B cell (primary cell): ENCODE results near the gene STXBP5L. TPM values are rescaled to one million over a fixed set of nuclear protein-coding genes. Genes with fewer than 3 reads are reported as not detected.

ENCODE experiments used
- ATAC-seq: fragments of 200-7000 bp; cut with Tn5 transposase; one replicate; pipeline ENCODE4 v1.10.0; 2021; ENCODE audit warnings: low read depth, mild to moderate bottlenecking, moderate number of reproducible peaks, moderate library complexity
- CTCF ChIA-PET: fragments of 350-600 bp; sonication (Branson Sonifier 250); formaldehyde crosslinking; loops from one replicate; lab custom pipeline; 2021; ENCODE audit warnings: antibody characterized with exemption, inconsistent platforms; lab: Charles Lee
- POLR2A ChIA-PET: fragments of 350-600 bp; sonication (Branson Sonifier 250); formaldehyde crosslinking; loops from one replicate; lab custom pipeline; 2021; ENCODE audit warnings: antibody characterized with exemption; lab: Charles Lee
- DNase-seq: peaks from one replicate; pipeline ENCODE4 v3.0.0; 2013
- H2AFZ ChIP-seq: 2 replicates; pipeline ENCODE4 v1.6.1; 2012; ENCODE audit warnings: mild to moderate bottlenecking, low read depth, low read length; ENCODE audit not compliant: insufficient read depth, poor library complexity, severe bottlenecking
- H3K27ac ChIP-seq, 2 donors: 1 replicate in 1 of 2; 2 replicates in 1 of 2; pipeline ENCODE4 v1.5.1; 2012 to 2013; ENCODE audit warnings: low read length in 2 of 2, mild to moderate bottlenecking in 2 of 2, moderate library complexity in 1 of 2
- H3K27me3 ChIP-seq, 4 experiments: fragments of 200-600 bp in 1 of 4; sonication (generic) in 1 of 4; replicated peaks in 1 of 4; 1 replicate in 2 of 4; 2 replicates in 2 of 4; pipeline versions ENCODE4 v1.6.1 to v1.7.0; 2013 to 2016; ENCODE audit warnings: low read length in 3 of 4, mild to moderate bottlenecking in 2 of 4, mixed read lengths in 1 of 4, moderate library complexity in 1 of 4; ENCODE audit not compliant: insufficient read depth in 4 of 4, control insufficient read depth in 3 of 4; ENCODE audit errors: control extremely low read depth in 1 of 4
- H3K36me3 ChIP-seq, 2 experiments: replicated peaks in 1 of 2; 1 replicate in 1 of 2; 2 replicates in 1 of 2; pipeline versions ENCODE4 v1.6.1 to v1.7.1; 2013; ENCODE audit warnings: low read length in 1 of 2; ENCODE audit not compliant: insufficient read depth in 2 of 2, control insufficient read depth in 1 of 2; ENCODE audit errors: control extremely low read depth in 1 of 2, extremely low read depth in 1 of 2
- H3K4me1 ChIP-seq, 2 donors: fragments of 200-600 bp in 1 of 2; sonication (generic) in 1 of 2; 1 replicate in 1 of 2; 2 replicates in 1 of 2; pipeline versions ENCODE4 v1.5.1 to v1.6.1; 2013 to 2017; ENCODE audit warnings: low read length in 2 of 2; ENCODE audit not compliant: control insufficient read depth in 2 of 2, insufficient read depth in 2 of 2
- H3K4me2 ChIP-seq: replicated peaks from 2 replicates; pipeline ENCODE3; 2012; ENCODE audit warnings: mild to moderate bottlenecking, low read depth, low read length; ENCODE audit not compliant: poor library complexity, severe bottlenecking
- H3K4me3 ChIP-seq, 5 experiments: fragments of 200-600 bp in 1 of 5; sonication (generic) in 1 of 5; 1 replicate in 3 of 5; 2 replicates in 2 of 5; pipeline versions ENCODE4 v1.5.1 to v1.7.0; 2011 to 2016; ENCODE audit warnings: low read length in 4 of 5, mild to moderate bottlenecking in 4 of 5, low read depth in 2 of 5, control low read depth in 1 of 5, moderate library complexity in 1 of 5; ENCODE audit not compliant: insufficient read depth in 1 of 5; ENCODE audit errors: control extremely low read depth in 1 of 5, extremely low read depth in 1 of 5
- H3K79me2 ChIP-seq: fragments of 200-600 bp; sonication (generic); one replicate; pipeline ENCODE4 v1.6.0; 2016; ENCODE audit warnings: low read length; ENCODE audit not compliant: control insufficient read depth, insufficient read depth
- H3K9ac ChIP-seq: fragments of 200-600 bp; sonication (generic); 2 replicates; pipeline ENCODE4 v1.6.1; 2017; ENCODE audit warnings: mild to moderate bottlenecking, low read length, moderate library complexity
- H3K9me3 ChIP-seq, 3 donors: one replicate each; pipeline versions ENCODE4 v1.6.1 to v1.7.1; 2013; ENCODE audit warnings: low read length in 2 of 3; ENCODE audit not compliant: control insufficient read depth in 2 of 3, insufficient read depth in 1 of 3; ENCODE audit errors: control extremely low read depth in 1 of 3
- H4K20me1 ChIP-seq: 2 replicates; pipeline ENCODE4 v1.6.0; 2012; ENCODE audit warnings: mild to moderate bottlenecking, low read length; ENCODE audit not compliant: insufficient read depth, control insufficient read depth, poor library complexity, severe bottlenecking
- H3K27ac Mint-ChIP-seq: one replicate; pipeline ENCODE4 v1.8.0; 2021; ENCODE audit warnings: mixed read lengths
- H3K27me3 Mint-ChIP-seq: one replicate; pipeline ENCODE4 v1.8.0; 2021; ENCODE audit warnings: mixed read lengths
- H3K4me1 Mint-ChIP-seq: one replicate; pipeline ENCODE4 v1.8.0; 2021; ENCODE audit warnings: mixed read lengths
- H3K4me3 Mint-ChIP-seq: one replicate; pipeline ENCODE4 v1.8.0; 2021; ENCODE audit warnings: mixed read lengths
- H3K9me3 Mint-ChIP-seq: one replicate; pipeline ENCODE4 v1.8.0; 2022; ENCODE audit warnings: mixed read lengths; ENCODE audit not compliant: insufficient read depth
- CTCF ChIP-seq: fragments of 200-600 bp; IDR thresholded peaks from one replicate; pipeline ENCODE4 v1.8.0; 2022; ENCODE audit warnings: antibody characterized with exemption, mild to moderate bottlenecking
- EZH2 ChIP-seq: IDR thresholded peaks from 2 replicates; pipeline ENCODE4 v1.6.1; 2012; ENCODE audit warnings: borderline replicate concordance, low read depth, mild to moderate bottlenecking, moderate library complexity, low read length; ENCODE audit not compliant: insufficient read depth, poor library complexity, severe bottlenecking
- WGBS: methylation state at CpG from one replicate; pipeline ENCODE4 v1.1.5; 2013; ENCODE audit warnings: missing lambda C conversion rate; ENCODE audit not compliant: insufficient coverage; 5-methylcytosine and 5-hydroxymethylcytosine counted together
- intact Hi-C: fragments of 100-400 bp; cut with micrococcal nuclease; formaldehyde crosslinking; loops from one replicate; pipeline ENCODE4 v1.10.0; 2022
- polyA plus RNA-seq: library from polyadenylated mRNA; depleted of rRNA; stranded (reverse); fragments of >200 nt; gene quantifications from 2 replicates; pipeline ENCODE4 v1.2.3, GENCODE V29; 2012
- small RNA-seq: library from RNA; depleted of rRNA; stranded (forward); fragments of <200 nt; gene quantifications from one replicate; pipeline ENCODE3, GENCODE V24; 2012; ENCODE audit warnings: low replicate concordance, low read depth; ENCODE audit not compliant: insufficient read length
- total RNA-seq, 2 donors: library from RNA; stranded (reverse); fragments of 120-200 nt in 1 of 2; gene quantifications; 1 replicate in 1 of 2; 2 replicates in 1 of 2; pipeline versions ENCODE4 v1.2.3 to v1.2.4, GENCODE V29; 2013 to 2022

The STXBP5L gene
- total and polyA plus RNA-seq, 2 donors (not counting 1 experiment from before 2014, with no cell fraction given) = not detected

GRCh38 chr3:121467085-121467484 lies 559.1 kb downstream of the STXBP5L start:
- H3K4me2 ChIP-seq = no peak overlapping the region
- Mint-ChIP-seq H3K4me3 (no peak overlapping the region), H3K4me1 (no peaks in the 10 kb centered on the region), H3K27me3 (no peaks in the 10 kb centered on the region), H3K27ac (no peak overlapping the region), H3K9me3 (no peaks in the 10 kb centered on the region)
- no peak overlapping the region for H3K27ac ChIP-seq
- H3K4me3 ChIP-seq = no peak overlapping the region
- ChIA-PET POLR2A (no interaction called here), CTCF (no interaction called here)
- ATAC-seq (no peak), DNase-seq (no peak)
- peaks cover 0 to 2% of the 10 kb centered on the region in 2 experiments for H3K36me3 ChIP-seq
- no peaks in the 10 kb centered on the region for H4K20me1 ChIP-seq
- no peaks in the 10 kb centered on the region for H3K27me3 ChIP-seq
- H3K79me2 ChIP-seq = no peaks in the 10 kb centered on the region
- intact Hi-C loops = no loop called here
- no peak overlapping the region for H2AFZ ChIP-seq
- H3K9ac ChIP-seq = no peak overlapping the region
- no peaks in the 10 kb centered on the region for H3K4me1 ChIP-seq
- WGBS = 100% methylated on average over 1 of the region's 2 CpGs
- no peaks in the 10 kb centered on the region for H3K9me3 ChIP-seq
- no peak for TF ChIP-seq CTCF
- TF ChIP-seq EZH2 = no peak

- TF ChIP-seq EZH2 (no peak), CTCF (no peak)
- Histone ChIP-seq H3K4me1 (no peaks in the 10 kb centered on the region), H3K27ac (no peak overlapping the region), H2AFZ (no peak overlapping the region), H3K27me3 (no peaks in the 10 kb centered on the region), H3K4me2 (no peak overlapping the region), H3K79me2 (no peaks in the 10 kb centered on the region), H3K4me3 (no peak overlapping the region), H3K36me3 (no peaks in the 10 kb centered on the region), H3K9me3 (no peaks in the 10 kb centered on the region), H3K9ac (no peak overlapping the region), H4K20me1 (no peaks in the 10 kb centered on the region)
- Mint-ChIP-seq H3K27me3 (no peaks in the 10 kb centered on the region), H3K9me3 (no peaks in the 10 kb centered on the region), H3K27ac (no peak overlapping the region), H3K4me1 (no peaks in the 10 kb centered on the region), H3K4me3 (no peak overlapping the region)
- ChIA-PET CTCF (no interaction called here), POLR2A (no interaction called here)
- no peak for ATAC-seq
- intact Hi-C loops = no loop called here
- no peak for DNase-seq
- WGBS = 100% methylated on average over 1 of the region's 2 CpGs
These were observed 565.0 kb downstream of the STXBP5L start for GRCh38 chr3:121473001-121473400.

Small RNA genes within 50 kb of the gene (small RNA-seq; reads per million reads assigned to genes)
- gene MIR5682 = not detected

Other genes starting within 250 kb of the STXBP5L start
- 0.91 and 1.4 TPM in 2 replicates for gene HGD, start 226.0 kb upstream of the STXBP5L start, total RNA-seq
- gene HGD, start 226.0 kb upstream of the STXBP5L start, polyA plus RNA-seq = 0.46 and 0.75 TPM in 2 replicates
- 18.8 and 19.5 TPM in 2 replicates for gene RABL3, start 165.7 kb upstream of the STXBP5L start, total RNA-seq
- gene RABL3, start 165.7 kb upstream of the STXBP5L start, polyA plus RNA-seq = 2.5 and 3.1 TPM in 2 replicates
- gene GTF2E1, start 165.5 kb upstream of the STXBP5L start, total RNA-seq = 23.0 and 24.7 TPM in 2 replicates
- gene GTF2E1, start 165.5 kb upstream of the STXBP5L start, polyA plus RNA-seq = 6.0 and 6.2 TPM in 2 replicates